HG03280 (cell line): ENCODE results near the gene ZBTB7B.

Experiments used
- ATAC-seq: cut with Tn5 transposase; IDR thresholded peaks from one replicate; pipeline ENCODE4 v1.9.1; 2021; ENCODE audit warnings: mild to moderate bottlenecking, moderate library complexity; ENCODE audit not compliant: unreplicated experiment

The ZBTB7B gene

GRCh38 chr1:155014709-155015508, 12.3 kb downstream of the ZBTB7B start:
- no peak for ATAC-seq

GRCh38 chr1:155015527-155016230, 13.1 kb downstream of the ZBTB7B start:
- no peak for ATAC-seq

GRCh38 chr1:155016231-155016831, 13.7 kb downstream of the ZBTB7B start:
- no peak for ATAC-seq

- ATAC-seq = peak; percentile 70
These were observed 14.7 kb downstream of the ZBTB7B start for GRCh38 chr1:155017041-155017945.

GRCh38 chr1:155017946-155018316, 15.3 kb downstream of the ZBTB7B start:
- no peak for ATAC-seq

- ATAC-seq = no peak
These were observed 16.2 kb downstream of the ZBTB7B start for GRCh38 chr1:155018617-155019348.

- no peak for ATAC-seq
These were observed 17.0 kb downstream of the ZBTB7B start for GRCh38 chr1:155019377-155020245.

GRCh38 chr1:155022136-155022926, 19.7 kb downstream of the ZBTB7B start:
- ATAC-seq = no peak

- ATAC-seq = no peak
These were observed 20.3 kb downstream of the ZBTB7B start for GRCh38 chr1:155022927-155023236.

GRCh38 chr1:155023627-155024026, 21.0 kb downstream of the ZBTB7B start:
- no peak for ATAC-seq

GRCh38 chr1:155024315-155024714, 21.7 kb downstream of the ZBTB7B start:
- no peak for ATAC-seq

- ATAC-seq = no peak
These were observed 23.6 kb downstream of the ZBTB7B start for GRCh38 chr1:155026154-155026553.

- ATAC-seq = no peak
These were observed 24.0 kb downstream of the ZBTB7B start for GRCh38 chr1:155026588-155026987.

GRCh38 chr1:155029513-155030242, 27.1 kb downstream of the ZBTB7B start:
- ATAC-seq = no peak

- no peak for ATAC-seq
These were observed 27.7 kb downstream of the ZBTB7B start for GRCh38 chr1:155030243-155030795.

GRCh38 chr1:155030899-155031298, 28.3 kb downstream of the ZBTB7B start:
- ATAC-seq = no peak

- ATAC-seq = no peak
These were observed 30.3 kb downstream of the ZBTB7B start for GRCh38 chr1:155032886-155033285.

- no peak for ATAC-seq
These were observed 30.9 kb downstream of the ZBTB7B start, which contains the start of the genes DCST1 and DCST2 for GRCh38 chr1:155033524-155033923. Gene DCST1 (plus strand): TSS chr1:155033824. CDS start chr1:155034037, 213 bp downstream. Gene DCST2 (minus strand): TSS chr1:155033781. CDS start chr1:155033701, 80 bp downstream.
